ENCODE results near the gene TBC1D2B.

TBC1D2B gene

GRCh38 chr15:78103406-78104118 lies 26.1 kb upstream of the TBC1D2B start:
- Histone ChIP-seq H3K9me3 (ENCODE audit: control insufficient read depth, insufficient read depth, low read length) (no peaks in the 10 kb centered on the region), H3K4me1 (ENCODE audit: insufficient read depth, low read length) (no peaks in the 10 kb centered on the region; the same call in 1 of the 2 replicates), H3K9ac (ENCODE audit: low read depth, low read length) (no peak overlapping the region), H3K36me3 (ENCODE audit: insufficient read depth, low read length) (no peaks in the 10 kb centered on the region)

DNA sequence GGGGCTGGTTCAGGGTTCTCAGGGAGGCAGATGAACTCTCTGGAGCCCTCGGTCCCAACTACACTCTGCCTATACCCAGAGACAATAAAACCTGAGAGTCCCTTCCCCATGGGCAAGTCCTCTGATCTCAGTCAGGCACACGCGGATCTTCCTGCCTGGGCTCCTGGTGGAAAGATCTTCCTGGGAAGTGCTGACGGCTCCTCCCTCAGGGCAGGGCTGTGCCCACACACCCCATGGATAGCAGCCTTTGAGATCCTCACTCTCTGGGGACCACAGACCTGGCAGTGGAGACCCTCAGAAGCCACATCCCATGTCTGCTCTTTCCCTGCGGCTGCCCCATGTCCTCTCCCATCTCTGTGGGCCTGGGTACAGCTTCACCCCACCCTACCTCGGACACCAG lies 25.2 kb upstream of the TBC1D2B start:
- H3K4me1 ChIP-seq (ENCODE audit: insufficient read depth, low read length), result no peaks in the 10 kb centered on the region; the same call in 1 of the 2 replicates
- H3K9me3 ChIP-seq (ENCODE audit: control insufficient read depth, insufficient read depth, low read length), result no peaks in the 10 kb centered on the region
- H3K36me3 ChIP-seq (ENCODE audit: insufficient read depth, low read length), result no peaks in the 10 kb centered on the region
- no peak overlapping the region for H3K9ac ChIP-seq (ENCODE audit: low read depth, low read length)

GRCh38 chr15:78102211-78102610 lies 24.7 kb upstream of the TBC1D2B start:
- Histone ChIP-seq H3K4me1 (ENCODE audit: insufficient read depth, low read length) (no peaks in the 10 kb centered on the region; the same call in 1 of the 2 replicates), H3K36me3 (ENCODE audit: insufficient read depth, low read length) (no peaks in the 10 kb centered on the region), H3K9me3 (ENCODE audit: control insufficient read depth, insufficient read depth, low read length) (no peaks in the 10 kb centered on the region), H3K9ac (ENCODE audit: low read depth, low read length) (no peak overlapping the region)

DNA sequence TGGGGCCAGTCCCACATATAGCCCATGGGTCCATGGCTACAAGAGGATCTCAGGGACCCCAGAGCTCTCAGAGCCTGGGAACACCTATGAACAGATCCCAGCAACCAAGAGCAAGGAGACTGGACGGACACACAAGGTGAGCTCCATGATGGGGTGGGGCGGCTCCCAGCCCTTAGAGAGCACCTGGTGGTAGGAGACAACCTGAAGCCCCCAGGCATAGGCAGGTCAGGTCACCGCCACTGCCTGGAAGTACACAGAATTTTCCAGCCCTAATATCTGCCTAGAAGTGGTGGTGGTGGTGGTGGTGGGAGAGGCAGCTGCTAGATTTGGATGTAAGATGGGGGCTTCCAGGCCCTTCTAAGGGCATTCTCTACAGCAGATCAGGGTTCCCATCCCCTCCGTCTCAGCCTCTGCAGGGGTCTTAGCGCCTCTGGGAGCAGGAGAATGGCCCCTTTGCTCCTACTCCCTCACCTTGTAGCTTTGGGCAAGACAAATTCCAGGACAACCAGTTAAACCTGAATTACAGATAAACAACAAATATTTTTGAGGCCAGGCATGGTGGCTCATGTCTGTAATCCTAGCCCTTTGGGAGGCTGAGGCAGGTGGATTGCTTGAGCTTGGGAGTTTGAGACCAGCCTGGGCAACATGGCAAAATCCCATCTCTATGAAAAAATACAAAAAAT lies 24.1 kb upstream of the TBC1D2B start:
- Histone ChIP-seq H3K36me3 (ENCODE audit: insufficient read depth, low read length) (no peaks in the 10 kb centered on the region), H3K9me3 (ENCODE audit: control insufficient read depth, insufficient read depth, low read length) (no peaks in the 10 kb centered on the region), H3K4me1 (ENCODE audit: insufficient read depth, low read length) (no peaks in the 10 kb centered on the region; the same call in 1 of the 2 replicates), H3K9ac (ENCODE audit: low read depth, low read length) (no peak overlapping the region)

GRCh38 chr15:78100886-78101285 lies 23.4 kb upstream of the TBC1D2B start:
- H3K36me3 ChIP-seq (ENCODE audit: insufficient read depth, low read length), result no peaks in the 10 kb centered on the region
- H3K4me1 ChIP-seq (ENCODE audit: insufficient read depth, low read length), result no peaks in the 10 kb centered on the region; the same call in 1 of the 2 replicates
- no peaks in the 10 kb centered on the region for H3K9me3 ChIP-seq (ENCODE audit: control insufficient read depth, insufficient read depth, low read length)
- no peak overlapping the region for H3K9ac ChIP-seq (ENCODE audit: low read depth, low read length)

GRCh38 chr15:78098131-78098755 lies 20.7 kb upstream of the TBC1D2B start:
- H3K9ac ChIP-seq (ENCODE audit: low read depth, low read length), result no peak overlapping the region
- H3K9me3 ChIP-seq (ENCODE audit: control insufficient read depth, insufficient read depth, low read length), result no peaks in the 10 kb centered on the region
- H3K4me1 ChIP-seq (ENCODE audit: insufficient read depth, low read length), result no peaks in the 10 kb centered on the region; the same call in 1 of the 2 replicates
- no peaks in the 10 kb centered on the region for H3K36me3 ChIP-seq (ENCODE audit: insufficient read depth, low read length)

- H3K36me3 ChIP-seq (ENCODE audit: insufficient read depth, low read length), result no peaks in the 10 kb centered on the region
- no peak overlapping the region for H3K9ac ChIP-seq (ENCODE audit: low read depth, low read length)
- H3K9me3 ChIP-seq (ENCODE audit: control insufficient read depth, insufficient read depth, low read length), result no peaks in the 10 kb centered on the region
- H3K4me1 ChIP-seq (ENCODE audit: insufficient read depth, low read length), result no peaks in the 10 kb centered on the region
These were observed 20.2 kb upstream of the TBC1D2B start for GRCh38 chr15:78097667-78098066.

- H3K9me3 ChIP-seq (ENCODE audit: control insufficient read depth, insufficient read depth, low read length), result no peaks in the 10 kb centered on the region
- H3K9ac ChIP-seq (ENCODE audit: low read depth, low read length), result no peak overlapping the region
- peaks cover 1% of the 10 kb centered on the region; the same call in 1 of the 2 replicates for H3K4me1 ChIP-seq (ENCODE audit: insufficient read depth, low read length)
- no peaks in the 10 kb centered on the region for H3K36me3 ChIP-seq (ENCODE audit: insufficient read depth, low read length)
These were observed 15.9 kb upstream of the TBC1D2B start for GRCh38 chr15:78093242-78094020.

GRCh38 chr15:78092261-78093041 lies 14.9 kb upstream of the TBC1D2B start, which contains the start of gene SH2D7:
SH2D7 (plus strand) TSS chr15:78092561; CDS start chr15:78092585, 24 bp downstream.
- H3K9me3 ChIP-seq (ENCODE audit: control insufficient read depth, insufficient read depth, low read length), result no peaks in the 10 kb centered on the region
- no peaks in the 10 kb centered on the region for H3K36me3 ChIP-seq (ENCODE audit: insufficient read depth, low read length)
- peaks cover 7% of the 10 kb centered on the region; the same call in 1 of the 2 replicates for H3K4me1 ChIP-seq (ENCODE audit: insufficient read depth, low read length)
- no peak within 1 kb of the TSS for H3K9ac ChIP-seq (ENCODE audit: low read depth, low read length)

DNA sequence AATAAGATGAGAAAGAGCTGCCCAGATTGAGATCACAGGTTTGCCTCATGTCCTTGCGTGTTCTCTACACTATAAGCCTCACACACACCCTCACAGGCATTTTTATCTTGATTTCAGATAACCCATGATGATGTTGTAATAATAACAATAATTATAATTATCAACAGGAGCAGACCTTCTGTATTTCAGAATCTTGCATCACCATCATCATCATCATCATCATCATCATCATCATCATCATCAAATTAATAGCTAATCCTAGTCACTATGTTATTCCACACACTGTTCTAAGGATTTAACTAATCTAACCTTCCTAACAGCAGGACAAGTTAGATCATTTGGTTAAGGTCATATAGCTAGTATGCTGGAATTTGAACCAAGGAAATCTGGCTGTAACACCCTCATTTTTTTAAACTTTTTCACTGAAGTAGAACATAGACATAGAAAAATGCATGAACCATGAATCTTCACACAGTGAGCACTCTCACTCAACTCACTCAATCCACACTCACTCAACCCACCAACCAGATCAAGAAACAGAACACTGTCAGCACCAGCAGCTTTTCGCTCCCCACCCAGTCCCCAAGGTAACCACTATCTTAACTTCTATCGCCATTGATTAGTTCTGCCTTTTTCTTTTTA lies 13.0 kb upstream of the TBC1D2B start:
- H3K9me3 ChIP-seq (ENCODE audit: control insufficient read depth, insufficient read depth, low read length), result no peaks in the 10 kb centered on the region
- no peaks in the 10 kb centered on the region for H3K36me3 ChIP-seq (ENCODE audit: insufficient read depth, low read length)
- peaks cover 7% of the 10 kb centered on the region; the same call in 1 of the 2 replicates for H3K4me1 ChIP-seq (ENCODE audit: insufficient read depth, low read length)
- no peak overlapping the region for H3K9ac ChIP-seq (ENCODE audit: low read depth, low read length)

DNA sequence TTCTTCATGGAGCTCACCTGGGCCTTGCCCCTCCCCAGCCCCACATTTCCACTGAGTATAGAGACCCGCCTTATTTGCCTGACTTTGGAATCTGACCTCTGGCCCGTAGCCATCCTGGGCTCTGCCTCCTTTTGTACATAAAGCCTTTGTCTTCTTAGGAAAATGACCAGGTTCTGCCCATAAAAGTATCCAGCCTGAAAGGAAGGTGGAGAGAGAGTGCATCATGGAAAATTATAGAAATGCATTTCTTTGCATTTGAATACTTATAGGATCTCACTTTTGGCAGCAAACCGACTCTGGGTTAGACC lies 11.2 kb upstream of the TBC1D2B start:
- H3K9ac ChIP-seq (ENCODE audit: low read depth, low read length), result no peak overlapping the region
- H3K9me3 ChIP-seq (ENCODE audit: control insufficient read depth, insufficient read depth, low read length), result no peaks in the 10 kb centered on the region
- peaks cover 7% of the 10 kb centered on the region; the same call in 1 of the 2 replicates for H3K4me1 ChIP-seq (ENCODE audit: insufficient read depth, low read length)
- H3K36me3 ChIP-seq (ENCODE audit: insufficient read depth, low read length), result no peaks in the 10 kb centered on the region

- Histone ChIP-seq H3K9ac (ENCODE audit: low read depth, low read length) (no peak overlapping the region), H3K4me1 (ENCODE audit: insufficient read depth, low read length) (peaks cover 7% of the 10 kb centered on the region; the same call in 1 of the 2 replicates), H3K36me3 (ENCODE audit: insufficient read depth, low read length) (no peaks in the 10 kb centered on the region), H3K9me3 (ENCODE audit: control insufficient read depth, insufficient read depth, low read length) (no peaks in the 10 kb centered on the region)
These were observed 10.7 kb upstream of the TBC1D2B start for GRCh38 chr15:78087951-78088772.

Data from ES-I3 (cell line).